Thyroid gland (tissue), 4 donors: Measurements from ENCODE around the gene TNFAIP8L3.

ENCODE experiments used
- CTCF ChIP-seq, 6 experiments: fragments of 200-600 bp in 3 of 6; fragments of 450-650 bp in 3 of 6; sonication (generic) in 3 of 6; IDR thresholded peaks; one replicate each; pipeline ENCODE4 v1.5.1; 2016 to 2019; ENCODE audit warnings: antibody characterized with exemption in 6 of 6, mild to moderate bottlenecking in 2 of 6, inconsistent platforms in 1 of 6, moderate library complexity in 1 of 6
- POLR2A ChIP-seq, 2 donors: fragments of 450-650 bp; IDR thresholded peaks; one replicate each; pipeline ENCODE4 v1.6.1; 2017; ENCODE audit warnings: antibody characterized with exemption in 2 of 2, mild to moderate bottlenecking in 2 of 2, moderate library complexity in 1 of 2

GRCh38 chr15:51079226-51079625, 15.5 kb downstream of the TNFAIP8L3 start:
- TF ChIP-seq CTCF (IDR thresholded peaks at IDR 0.05): no peak
- no peak for TF ChIP-seq POLR2A (IDR thresholded peaks at IDR 0.05)
